IMR-90 (cell line): ENCODE data around the gene KIRREL2. TPM values are rescaled to one million over a fixed set of nuclear protein-coding genes. Genes with fewer than 3 reads are reported as not detected.

ENCODE experiments used
- ATAC-seq: fragments of 200-7000 bp; cut with Tn5 transposase; 2 replicates; pipeline ENCODE4 v1.9.1; 2020; ENCODE audit warnings: low read depth, mild to moderate bottlenecking, moderate library complexity
- BruUV-seq: library from RNA; stranded (reverse); fragments of 400-500 nt; replicated peaks from 2 replicates; lab custom pipeline; 2021; lab: Mats Ljungman, UMichigan
- CTCF ChIA-PET: fragments of 300-600 bp; formaldehyde crosslinking; extraction: SDS; loops from one replicate; lab custom pipeline; 2021; ENCODE audit warnings: antibody characterized with exemption; lab: Yijun Ruan, JAX
- POLR2A ChIA-PET: fragments of 300-600 bp; sonication (Branson Sonifier 250); formaldehyde crosslinking; loops from one replicate; lab custom pipeline; 2022; ENCODE audit warnings: antibody characterized with exemption; ENCODE audit not compliant: unreplicated experiment; lab: Charles Lee
- DNase-seq: peaks from one replicate; pipeline ENCODE4 v3.0.0; 2013
- H2AFZ ChIP-seq: replicated peaks from 2 replicates; pipeline ENCODE3; 2013; ENCODE audit warnings: low read length, mild to moderate bottlenecking; ENCODE audit not compliant: poor library complexity
- H2AK5ac ChIP-seq: 2 replicates; pipeline ENCODE4 v1.6.1; 2013; ENCODE audit warnings: low read depth, low read length, inconsistent platforms
- H2AK9ac ChIP-seq: replicated peaks from 2 replicates; pipeline ENCODE3; 2013; ENCODE audit warnings: mild to moderate bottlenecking, low read depth, low read length, moderate library complexity; ENCODE audit not compliant: poor library complexity
- H2BK120ac ChIP-seq: 2 replicates; pipeline ENCODE4 v1.6.1; 2013; ENCODE audit warnings: low read depth, low read length, inconsistent platforms
- H2BK15ac ChIP-seq: 3 replicates; pipeline ENCODE4 v1.6.1; 2013; ENCODE audit warnings: low read depth, low read length, inconsistent platforms
- H2BK20ac ChIP-seq: 2 replicates; pipeline ENCODE4 v1.6.1; 2013; ENCODE audit warnings: low read depth, mild to moderate bottlenecking, inconsistent platforms, low read length, moderate library complexity
- H2BK5ac ChIP-seq: 2 replicates; pipeline ENCODE4 v1.6.1; 2013; ENCODE audit warnings: mild to moderate bottlenecking, low read depth, low read length, inconsistent platforms; ENCODE audit not compliant: poor library complexity, severe bottlenecking
- H3K14ac ChIP-seq: replicated peaks from 2 replicates; pipeline ENCODE4 v1.6.1; 2013; ENCODE audit warnings: low read depth, low read length, inconsistent platforms
- H3K18ac ChIP-seq: 2 replicates; pipeline ENCODE4 v1.6.1; 2013; ENCODE audit warnings: low read depth, low read length, control low read depth
- H3K23ac ChIP-seq: 2 replicates; pipeline ENCODE4 v1.6.1; 2013; ENCODE audit warnings: low read depth, low read length, inconsistent platforms
- H3K27ac ChIP-seq: 2 replicates; pipeline ENCODE4 v1.5.1; 2013; ENCODE audit warnings: mild to moderate bottlenecking, control low read depth, low read length; ENCODE audit not compliant: insufficient read depth
- H3K27me3 ChIP-seq: 2 replicates; pipeline ENCODE4 v1.6.1; 2013; ENCODE audit warnings: low read length; ENCODE audit not compliant: control insufficient read depth, insufficient read depth
- H3K36me3 ChIP-seq: 2 replicates; pipeline ENCODE4 v1.6.1; 2013; ENCODE audit warnings: low read length, mixed read lengths; ENCODE audit not compliant: control insufficient read depth, insufficient read depth
- H3K4ac ChIP-seq: 2 replicates; pipeline ENCODE4 v1.6.1; 2013; ENCODE audit warnings: low read depth, low read length, inconsistent platforms
- H3K4me1 ChIP-seq: 2 replicates; pipeline ENCODE4 v1.6.1; 2013; ENCODE audit warnings: low read length, mixed read lengths; ENCODE audit not compliant: control insufficient read depth, insufficient read depth
- H3K4me2 ChIP-seq: 2 replicates; pipeline ENCODE4 v1.6.1; 2013; ENCODE audit warnings: low read depth, mild to moderate bottlenecking, control low read depth, low read length, moderate library complexity
- H3K4me3 ChIP-seq: 2 replicates; pipeline ENCODE4 v1.5.1; 2013; ENCODE audit warnings: low read depth, mild to moderate bottlenecking, control low read depth, low read length, moderate library complexity; ENCODE audit not compliant: insufficient read depth
- H3K56ac ChIP-seq: 2 replicates; pipeline ENCODE4 v1.6.1; 2013; ENCODE audit warnings: low read length, inconsistent platforms; ENCODE audit not compliant: insufficient read depth; ENCODE audit errors: extremely low read depth
- H3K79me1 ChIP-seq, 2 experiments: 2 replicates each; pipeline ENCODE4 v1.6.1; 2013; ENCODE audit warnings: low read length in 2 of 2, inconsistent platforms in 1 of 2, low read depth in 1 of 2
- H3K9ac ChIP-seq: 2 replicates; pipeline ENCODE4 v1.6.1; 2013; ENCODE audit warnings: low read depth, low read length, control low read depth
- H3K9me1 ChIP-seq: 2 replicates; pipeline ENCODE4 v1.6.1; 2013; ENCODE audit warnings: low read length, inconsistent platforms; ENCODE audit not compliant: insufficient read depth
- H3K9me3 ChIP-seq: 2 replicates; pipeline ENCODE4 v1.6.1; 2013; ENCODE audit warnings: low read length; ENCODE audit not compliant: control insufficient read depth, insufficient read depth
- H4K20me1 ChIP-seq: 2 replicates; pipeline ENCODE4 v1.6.1; 2013; ENCODE audit warnings: low read length, inconsistent platforms; ENCODE audit not compliant: insufficient read depth
- H4K5ac ChIP-seq: 2 replicates; pipeline ENCODE4 v1.6.1; 2013; ENCODE audit warnings: mild to moderate bottlenecking, low read depth, low read length, control low read depth
- H4K8ac ChIP-seq, 2 experiments: 2 replicates each; pipeline ENCODE4 v1.6.1; 2013; ENCODE audit warnings: low read depth in 2 of 2, low read length in 2 of 2, control low read depth in 1 of 2, inconsistent platforms in 1 of 2
- H4K91ac ChIP-seq: 2 replicates; pipeline ENCODE4 v1.6.1; 2013; ENCODE audit warnings: low read depth, low read length, inconsistent platforms; ENCODE audit not compliant: insufficient read depth
- CEBPB ChIP-seq: IDR thresholded peaks from 2 replicates; pipeline ENCODE4 v1.6.1; 2012; ENCODE audit warnings: low read depth, low read length, improper control_type of control experiment
- CHD1 ChIP-seq: IDR thresholded peaks from 2 replicates; pipeline ENCODE4 v1.6.1; 2012; ENCODE audit warnings: low read depth, low read length, improper control_type of control experiment
- ELK1 ChIP-seq: fragments of 150-350 bp; IDR thresholded peaks from 2 replicates; pipeline ENCODE4 v1.6.1; 2016; ENCODE audit warnings: low read depth, mild to moderate bottlenecking, low read length, moderate library complexity, borderline replicate concordance
- FOS ChIP-seq: fragments of 150-350 bp; IDR thresholded peaks from 2 replicates; pipeline ENCODE4 v1.6.1; 2016; ENCODE audit warnings: low read depth, low read length
- MAFK ChIP-seq: IDR thresholded peaks from 2 replicates; pipeline ENCODE4 v1.6.1; 2012; ENCODE audit warnings: low read depth, low read length, improper control_type of control experiment
- MAZ ChIP-seq: IDR thresholded peaks from 2 replicates; pipeline ENCODE4 v1.6.1; 2012; ENCODE audit warnings: low read depth, mild to moderate bottlenecking, low read length, improper control_type of control experiment, moderate library complexity, borderline replicate concordance
- MXI1 ChIP-seq: IDR thresholded peaks from 2 replicates; pipeline ENCODE4 v1.6.1; 2012; ENCODE audit warnings: low read depth, mild to moderate bottlenecking, low read length, moderate library complexity, borderline replicate concordance
- NFE2L2 ChIP-seq: fragments of 150-350 bp; IDR thresholded peaks from 2 replicates; pipeline ENCODE4 v1.6.1; 2016; ENCODE audit warnings: low read depth, mild to moderate bottlenecking, low read length
- RAD21 ChIP-seq: IDR thresholded peaks from 2 replicates; pipeline ENCODE4 v1.6.1; 2012; ENCODE audit warnings: low read length, improper control_type of control experiment
- RFX5 ChIP-seq: IDR thresholded peaks from 2 replicates; pipeline ENCODE4 v1.8.0; 2012; ENCODE audit warnings: low read depth, mild to moderate bottlenecking, low read length, moderate library complexity
- SMC3 ChIP-seq: fragments of 150-350 bp; IDR thresholded peaks from 2 replicates; pipeline ENCODE4 v1.6.1; 2016; ENCODE audit warnings: low read depth, mild to moderate bottlenecking, antibody characterized with exemption, low read length, moderate library complexity
- WGBS, 2 experiments: methylation state at CpG; one replicate each; pipeline versions ENCODE4 v1.1.5 to v1.1.7; 2013; ENCODE audit warnings: missing lambda C conversion rate in 2 of 2; ENCODE audit not compliant: insufficient read length in 1 of 2; ENCODE audit errors: extremely low coverage in 2 of 2; 5-methylcytosine and 5-hydroxymethylcytosine counted together
- dilution Hi-C: fragments of 300-500 bp; cut with HindIII; formaldehyde crosslinking; loops from one replicate; pipeline ENCODE4 v1.14.3; 2018; ENCODE audit warnings: low sequenced_read_pairs; ENCODE audit not compliant: unreplicated experiment
- in situ Hi-C: fragments of 300-500 bp; cut with MboI; formaldehyde crosslinking; loops from 3 replicates; pipeline ENCODE4 v1.14.3; 2019; ENCODE audit warnings: low sequenced_read_pairs, inconsistent platforms, mixed read lengths
- intact Hi-C: fragments of 100-400 bp; cut with micrococcal nuclease; formaldehyde crosslinking; loops from 2 replicates; pipeline ENCODE4 v1.10.0; 2022
- polyA plus RNA-seq, 3 experiments: library from polyadenylated mRNA; depleted of rRNA; stranded (reverse); fragments of >200 nt; gene quantifications; 2 replicates each; pipeline ENCODE4 v1.2.3, GENCODE V29; 2012; ENCODE audit warnings: low replicate concordance in 1 of 3
- total RNA-seq: library from RNA; depleted of rRNA; stranded (reverse); fragments of >200 nt; gene quantifications from 2 replicates; pipeline ENCODE4 v1.2.3, GENCODE V29; 2012

The KIRREL2 gene
- total and polyA plus RNA-seq, 2 of the 4 experiments (the other 2 are of a cell fraction) = not detected

- no peak overlapping the region for H2BK20ac ChIP-seq
- intact Hi-C loops = no loop called here
- no peak overlapping the region for H4K91ac ChIP-seq
- TF ChIP-seq MXI1 (no peak), CHD1 (no peak), MAFK (no peak), CEBPB (no peak), RAD21 (no peak), ELK1 (no peak), NFE2L2 (no peak), SMC3 (no peak), MAZ (no peak), FOS (no peak), RFX5 (no peak)
- H3K27ac ChIP-seq = no peak overlapping the region
- ChIA-PET CTCF (no interaction called here), POLR2A (no interaction called here)
- H2AK5ac ChIP-seq = no peak overlapping the region
- H3K9ac ChIP-seq = no peak overlapping the region
- H3K27me3 ChIP-seq = peaks cover 27% of the 10 kb centered on the region
- no peak overlapping the region for H4K8ac ChIP-seq
- in situ Hi-C loops = no loop called here
- DNase-seq (no peak), ATAC-seq (no peak)
- no peaks in the 10 kb centered on the region for H3K79me1 ChIP-seq
- H4K20me1 ChIP-seq = no peaks in the 10 kb centered on the region
- no peak overlapping the region for H3K4me2 ChIP-seq
- H2BK120ac ChIP-seq = no peak overlapping the region
- no peak overlapping the region for H4K5ac ChIP-seq
- no peak overlapping the region for H3K4me3 ChIP-seq
- BruUV-seq = no TSS peak
- H3K18ac ChIP-seq = no peak overlapping the region
- WGBS, 2 experiments = 60% methylated on average over 3 of the region's 18 CpGs; no CpG with 5 or more reads in 1 of the 2 experiments
- no peak overlapping the region for H3K4ac ChIP-seq
- no peak overlapping the region for H3K14ac ChIP-seq
- H3K23ac ChIP-seq = no peak overlapping the region
- no peaks in the 10 kb centered on the region for H3K4me1 ChIP-seq
- H2AFZ ChIP-seq = no peak overlapping the region
- H3K9me3 ChIP-seq = no peaks in the 10 kb centered on the region
- H3K36me3 ChIP-seq = no peaks in the 10 kb centered on the region
- dilution Hi-C loops = no loop called here
- H3K9me1 ChIP-seq = no peaks in the 10 kb centered on the region
- no peak overlapping the region for H2BK15ac ChIP-seq
- H2AK9ac ChIP-seq = no peak overlapping the region
- H2BK5ac ChIP-seq = no peak overlapping the region
- no peak overlapping the region for H3K56ac ChIP-seq
Observed at GRCh38 chr19:35811317-35812219, 45.1 kb upstream of the KIRREL2 start.
